ENCODE data around the gene ZNF544. TPM values are rescaled to one million over a fixed set of nuclear protein-coding genes. Genes with fewer than 3 reads are reported as not detected.

Gene ZNF544
- total and polyA plus RNA-seq, 2 of the 8 experiments (the other 6 are each of a cell fraction or from before 2014, with no cell fraction given), result 48.8 to 60.8 TPM

DNA sequence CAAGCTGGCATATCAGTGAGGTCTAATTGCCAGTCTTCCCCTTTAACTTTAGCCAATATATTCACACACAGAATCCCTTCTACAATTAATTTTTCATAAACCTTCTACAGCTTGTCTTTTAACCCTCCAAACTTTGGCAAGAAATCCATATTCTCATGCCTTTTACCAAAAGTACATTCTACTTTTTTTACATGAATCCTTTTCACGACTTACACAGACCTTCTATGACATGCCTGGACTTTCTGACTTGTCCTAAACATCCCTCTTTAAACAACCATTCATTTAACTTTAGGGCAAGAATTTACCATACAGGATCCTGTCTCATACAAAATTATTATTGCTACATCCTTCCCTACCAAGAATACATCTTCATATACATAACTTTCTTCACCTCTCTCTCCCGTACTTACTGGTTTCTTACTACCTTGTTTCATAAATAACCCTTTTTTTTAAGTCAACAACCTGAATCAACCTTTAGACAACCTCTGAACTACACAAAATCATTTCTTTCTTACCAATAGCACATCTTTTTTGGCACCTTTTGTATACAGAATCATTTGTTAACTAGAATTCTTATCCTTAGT lies 23.5 kb downstream of the ZNF544 start:
- Histone ChIP-seq H3K9me3 (ENCODE audit: insufficient read depth in 2 of 2, low read depth in 1 of 2, low read length in 1 of 2) (peaks cover 93% of the 10 kb centered on the region in 2 experiments), H2BK5ac (ENCODE audit: low read depth, low read length) (no peak overlapping the region), H4K91ac (replicated peaks; ENCODE audit: insufficient read length, low read length) (no peak overlapping the region), H4K8ac (ENCODE audit: extremely low read depth, insufficient read depth, low read length) (no peak overlapping the region), H4K20me1 (replicated peaks in 1 of 2; ENCODE audit: control insufficient read depth in 1 of 2, insufficient read depth in 2 of 2, low read length in 2 of 2) (no peaks in the 10 kb centered on the region), H3K4me2 (ENCODE audit: insufficient read depth in 1 of 2, low read depth in 2 of 2, low read length in 2 of 2) (no peak overlapping the region), H3K36me3 (ENCODE audit: control insufficient read depth in 2 of 4, insufficient read depth in 4 of 4, low read length in 3 of 4) (peaks cover 55 to 100% (median 88%) of the 10 kb centered on the region in 4 experiments), H3K23ac (ENCODE audit: insufficient read length) (no peak overlapping the region), H3K18ac (ENCODE audit: extremely low read depth, low read length) (no peak overlapping the region), H3K23me2 (ENCODE audit: low read depth, low read length) (no peaks in the 10 kb centered on the region), H3K14ac (ENCODE audit: insufficient read length) (no peak overlapping the region), H3K27ac (ENCODE audit: low read depth, low read length) (no peak overlapping the region), H3K79me1 (ENCODE audit: low read depth, low read length) (no peaks in the 10 kb centered on the region; the same call in 1 of the 2 replicates), H2BK20ac (ENCODE audit: low read length) (no peak overlapping the region), H3K27me3 (replicated peaks in 1 of 4; ENCODE audit: control insufficient read depth in 3 of 4, extremely low read depth in 1 of 4, insufficient read depth in 3 of 4, low read length in 3 of 4) (no peaks in the 10 kb centered on the region), H2BK12ac (ENCODE audit: low read depth, low read length) (no peak overlapping the region), H3K4ac (replicated peaks; ENCODE audit: insufficient read length, low read depth, low read length) (no peak overlapping the region), H3K4me1 (replicated peaks in 1 of 4; ENCODE audit: control insufficient read depth in 3 of 4, insufficient read depth in 4 of 4, low read length in 3 of 4) (no peaks in the 10 kb centered on the region), H2BK120ac (replicated peaks; ENCODE audit: low read depth, low read length) (no peak overlapping the region), H2BK15ac (ENCODE audit: low read length) (no peak overlapping the region), H2AK5ac (ENCODE audit: low read depth, low read length) (no peak overlapping the region), H4K5ac (ENCODE audit: insufficient read length, low read depth, low read length) (no peak overlapping the region), H2AFZ (ENCODE audit: low read length) (no peak overlapping the region), H3K4me3 (ENCODE audit: extremely low read depth in 1 of 4, insufficient read depth in 2 of 4, low read depth in 3 of 4, low read length in 4 of 4) (peak overlapping the region in 1 of 4 experiments; percentile 10; a peak in 1 of 8 replicates), H3K56ac (replicated peaks; ENCODE audit: insufficient read length, low read depth, low read length) (no peak overlapping the region), H3K9ac (replicated peaks in 1 of 4; ENCODE audit: extremely low read depth in 1 of 4, low read depth in 3 of 4, low read length in 3 of 4) (no peak overlapping the region), H3K79me2 (ENCODE audit: control insufficient read depth in 1 of 2, insufficient read depth in 2 of 2, low read length in 2 of 2) (no peaks in the 10 kb centered on the region)
- 93 to 100% methylated on average over 1 to 2 of the region's 2 CpGs for WGBS, 2 experiments (ENCODE audit: extremely low coverage in 1 of 2, insufficient coverage in 1 of 2, insufficient read length in 1 of 2, insufficient replicate concordance in 2 of 2, low coverage in 1 of 2, low lambda C conversion rate in 2 of 2, missing lambda C conversion rate in 1 of 2)
- DNase-seq (ENCODE audit: low read depth in 1 of 2, low spot score in 2 of 2) (no peak), FAIRE-seq (no peak)
- TF ChIP-seq ATF3 (IDR thresholded peaks at IDR 0.05; ENCODE audit: insufficient read depth, low read depth, low read length) (no peak), JUND (IDR thresholded peaks at IDR 0.05; ENCODE audit: low read length) (no peak), YY1 (IDR thresholded peaks at IDR 0.05; ENCODE audit: low read depth, low read length) (no peak)
- POLR2A ChIA-PET (ENCODE audit: partially characterized antibody), result interaction anchor here (0.7 to 10.6 kb wide), 7 partner anchors 9 to 24 kb away, joined by 3 to 152 read pairs (median 14); partner anchors contain the start of gene ZNF544
- CTCF ChIA-PET (ENCODE audit: partially characterized antibody), result no interaction called here

Data from H1 (cell line).